GM12872 (cell line): ENCODE measurements around the gene WNT8A.

ENCODE experiments used
- CTCF ChIP-seq: IDR thresholded peaks from 3 replicates; pipeline ENCODE4 v1.5.1; 2011; ENCODE audit warnings: low read depth, mild to moderate bottlenecking, low read length, moderate library complexity; ENCODE audit not compliant: insufficient read depth

WNT8A gene

GRCh38 chr5:138110266-138110963, 26.6 kb downstream of the WNT8A start:
- no peak for TF ChIP-seq CTCF

DNA sequence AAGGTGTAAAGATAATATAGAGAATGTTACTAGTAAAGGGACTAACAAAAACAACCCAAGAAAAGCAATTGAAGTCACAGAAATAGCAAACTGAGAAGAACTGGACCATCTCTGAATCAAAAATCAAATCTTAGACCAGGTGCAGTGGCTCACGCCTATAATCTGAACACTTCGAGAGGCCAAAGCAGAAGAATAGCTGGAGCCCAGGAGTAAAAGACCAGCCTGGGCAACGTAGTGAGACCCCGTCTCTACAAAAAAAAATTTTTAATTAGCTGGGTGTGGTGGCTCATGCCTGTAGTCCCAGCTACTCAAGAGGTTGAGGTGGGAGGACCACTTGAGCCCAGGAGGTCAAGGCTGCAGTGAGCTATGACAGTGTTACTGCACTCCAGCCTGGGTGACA, 27.3 kb downstream of the WNT8A start:
- TF ChIP-seq CTCF, result no peak

DNA sequence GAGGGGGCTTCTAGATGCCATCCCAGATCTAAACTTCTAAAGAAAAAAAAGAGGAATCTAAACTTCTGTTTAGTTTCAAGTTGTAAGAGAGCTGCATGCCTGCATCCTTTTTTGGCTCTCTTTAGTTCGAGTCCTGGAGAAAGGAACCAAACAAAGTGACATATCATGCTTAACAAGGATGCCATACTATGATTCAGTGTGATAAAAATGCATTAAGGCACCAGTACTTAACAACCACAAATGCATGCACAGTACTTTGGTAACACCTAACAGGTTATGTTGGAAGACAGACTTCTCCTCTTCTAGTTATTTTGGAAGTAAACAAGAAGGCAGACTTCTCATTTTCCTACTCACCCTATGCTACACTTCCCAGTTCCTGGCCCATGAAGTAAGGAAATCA, 28.1 kb downstream of the WNT8A start:
- TF ChIP-seq CTCF, result no peak

GRCh38 chr5:138115254-138115653, 31.4 kb downstream of the WNT8A start:
- TF ChIP-seq CTCF, result no peak

DNA sequence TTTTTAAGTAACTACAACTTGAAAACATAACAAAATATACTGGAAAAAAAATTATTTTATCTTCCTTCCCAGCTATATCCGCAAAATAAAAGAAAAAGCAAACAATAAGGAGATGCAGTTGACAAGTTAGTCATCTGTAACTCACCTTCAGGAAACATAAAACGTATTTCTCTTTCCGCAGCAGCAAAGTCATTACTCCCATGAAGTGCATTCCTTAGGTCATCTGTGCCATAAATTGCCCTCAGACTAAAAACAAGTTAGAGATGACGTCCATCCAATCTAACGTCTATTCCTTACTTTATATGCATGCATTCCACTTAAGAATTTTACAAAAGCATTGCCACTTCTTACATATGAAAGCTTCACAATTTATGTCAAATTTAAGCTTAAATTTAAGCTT, 44.5 kb downstream of the WNT8A start:
- no peak for TF ChIP-seq CTCF

DNA sequence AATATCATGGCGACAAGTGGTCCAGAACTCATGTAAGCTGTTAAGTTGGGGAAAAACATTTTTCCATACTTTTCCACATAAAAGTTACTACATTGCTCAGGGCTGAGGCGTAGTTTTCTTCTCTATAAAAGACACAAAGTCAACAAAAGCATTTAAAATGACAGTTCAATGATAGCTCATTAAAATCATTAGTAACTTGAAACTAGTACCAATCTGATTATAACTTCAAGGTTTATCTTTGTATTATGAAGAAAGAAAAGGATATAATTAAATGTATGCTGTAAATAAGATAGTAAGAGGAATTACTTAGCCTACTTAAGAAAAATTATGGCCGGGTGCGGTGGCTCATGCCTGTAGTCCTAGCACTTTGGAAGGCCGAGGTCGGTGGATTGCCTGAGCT, 45.5 kb downstream of the WNT8A start:
- TF ChIP-seq CTCF, result no peak

- TF ChIP-seq CTCF, result no peak
These were observed 48.7 kb downstream of the WNT8A start for GRCh38 chr5:138132543-138132942.
